Measurements from ENCODE around the gene JAKMIP1.

JAKMIP1 gene

DNA sequence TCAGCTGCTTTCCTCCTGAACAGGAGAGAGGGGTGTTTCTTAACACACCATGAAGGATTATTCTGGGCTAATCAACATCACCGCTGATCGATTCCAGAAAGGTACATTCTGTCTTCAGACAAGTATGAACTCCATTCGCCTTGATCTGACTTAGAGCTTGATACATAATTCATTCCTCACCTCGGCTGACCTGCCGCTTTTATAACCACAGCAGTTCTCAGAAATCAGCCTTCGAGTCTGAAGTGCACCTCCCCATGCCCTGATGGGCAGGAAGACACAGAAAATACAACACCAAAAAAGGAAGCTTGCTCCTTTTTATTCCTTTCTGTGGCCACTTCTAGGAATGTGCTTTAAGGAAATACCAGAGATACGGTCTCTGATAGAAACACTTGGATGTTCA lies 85.7 kb downstream of the JAKMIP1 start:
- no peak for DNase-seq

DNA sequence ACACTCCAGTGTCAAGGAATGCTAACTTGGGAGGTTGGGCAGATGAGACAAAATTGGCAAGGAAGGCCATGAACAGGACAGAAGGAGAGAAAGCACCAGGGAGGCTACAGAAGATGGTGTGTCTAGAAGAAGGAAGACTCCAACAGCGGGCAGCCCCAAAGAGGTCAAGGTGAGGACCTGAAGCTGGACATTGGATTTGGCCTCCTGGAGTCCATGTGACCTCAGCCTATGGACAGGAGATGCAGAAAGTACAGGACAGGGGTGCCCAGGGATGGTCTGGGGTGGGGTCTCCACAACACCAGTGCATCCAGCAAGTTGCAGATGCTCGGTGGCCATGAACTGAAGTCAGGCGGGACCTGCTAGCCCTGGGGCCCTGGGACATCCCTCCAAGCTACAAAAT lies 86.2 kb downstream of the JAKMIP1 start:
- no peak for DNase-seq

DNA sequence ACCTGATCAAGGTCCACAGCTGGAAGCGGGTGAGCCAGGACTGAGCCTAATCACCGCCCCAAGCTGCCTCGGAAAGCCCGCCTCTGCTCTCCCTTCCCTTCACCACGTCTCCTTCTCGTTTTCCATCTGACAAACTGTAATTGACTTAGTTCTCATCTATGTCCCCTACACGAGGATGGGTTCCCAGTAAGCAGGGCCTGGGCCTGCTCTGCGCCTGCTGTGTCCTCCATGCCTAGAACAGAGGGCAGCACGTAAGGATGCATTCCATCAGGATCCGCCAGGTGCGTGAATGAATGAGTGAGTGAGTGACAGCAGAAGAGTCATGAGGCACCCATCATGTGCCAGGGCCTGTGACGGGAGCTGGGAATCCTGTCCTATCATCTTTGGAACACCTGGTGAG lies 86.7 kb downstream of the JAKMIP1 start:
- DNase-seq: no peak

DNA sequence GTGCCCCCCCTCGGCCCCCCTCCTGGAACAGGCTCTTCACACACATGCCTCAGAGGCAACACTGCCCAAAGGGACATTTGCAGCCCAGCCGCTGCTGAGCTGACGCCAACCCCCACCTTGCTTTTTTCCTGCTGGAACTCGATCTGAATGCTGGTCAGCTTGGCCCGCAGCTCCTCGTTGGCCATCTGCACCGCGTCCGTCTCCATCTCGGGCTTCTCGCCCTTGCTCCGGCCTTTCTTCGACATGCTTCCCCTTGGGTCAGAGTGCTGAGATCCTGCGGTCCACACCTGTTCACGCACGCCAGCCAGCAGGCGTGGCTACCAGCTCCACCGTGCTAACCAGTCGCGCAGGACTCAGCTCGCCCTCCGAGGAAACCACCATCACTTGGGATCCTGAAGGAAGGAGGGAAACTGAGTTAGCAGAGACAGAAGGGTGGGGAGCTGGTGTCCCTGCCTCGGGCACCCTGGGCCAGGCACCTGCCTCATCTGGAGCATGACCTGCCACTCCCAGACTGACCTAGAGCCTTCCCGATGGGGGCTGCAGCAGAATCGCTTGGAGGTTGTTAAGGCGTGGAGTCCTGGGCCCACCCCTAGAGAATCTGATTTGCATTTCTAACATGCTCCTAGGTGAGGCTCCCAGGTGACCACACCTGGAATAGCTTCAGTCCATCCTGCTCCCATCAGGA lies 87.6 kb downstream of the JAKMIP1 start:
- DNase-seq: no peak

DNA sequence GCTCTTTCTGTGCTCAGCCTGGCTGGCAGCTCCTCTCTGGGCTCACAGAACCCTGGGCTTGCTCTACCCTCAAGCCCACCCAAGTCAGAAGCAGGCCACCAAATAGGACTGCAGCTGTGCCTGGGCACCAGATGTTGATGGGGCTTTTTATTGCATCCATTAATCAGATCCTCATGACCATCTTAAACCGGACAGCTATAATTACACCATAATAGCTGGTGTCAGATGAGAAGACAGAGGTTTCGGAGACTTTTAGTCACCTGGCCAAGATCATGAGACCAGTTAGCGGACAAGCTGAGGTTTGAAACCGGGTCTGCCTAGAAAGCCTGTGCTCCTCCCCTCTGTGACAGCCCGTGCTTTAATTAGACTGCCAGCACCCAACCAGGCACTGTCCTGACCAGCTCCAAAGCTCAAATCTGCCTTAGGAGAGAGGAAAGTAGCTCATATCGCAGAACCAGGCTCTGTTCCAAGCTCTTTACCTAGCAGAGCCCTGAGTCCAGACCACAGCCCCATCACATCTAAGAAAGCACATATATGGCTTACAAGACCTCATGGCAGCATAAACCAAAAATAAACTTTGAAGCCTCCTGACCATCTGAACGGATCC lies 88.9 kb downstream of the JAKMIP1 start:
- no peak for DNase-seq

DNA sequence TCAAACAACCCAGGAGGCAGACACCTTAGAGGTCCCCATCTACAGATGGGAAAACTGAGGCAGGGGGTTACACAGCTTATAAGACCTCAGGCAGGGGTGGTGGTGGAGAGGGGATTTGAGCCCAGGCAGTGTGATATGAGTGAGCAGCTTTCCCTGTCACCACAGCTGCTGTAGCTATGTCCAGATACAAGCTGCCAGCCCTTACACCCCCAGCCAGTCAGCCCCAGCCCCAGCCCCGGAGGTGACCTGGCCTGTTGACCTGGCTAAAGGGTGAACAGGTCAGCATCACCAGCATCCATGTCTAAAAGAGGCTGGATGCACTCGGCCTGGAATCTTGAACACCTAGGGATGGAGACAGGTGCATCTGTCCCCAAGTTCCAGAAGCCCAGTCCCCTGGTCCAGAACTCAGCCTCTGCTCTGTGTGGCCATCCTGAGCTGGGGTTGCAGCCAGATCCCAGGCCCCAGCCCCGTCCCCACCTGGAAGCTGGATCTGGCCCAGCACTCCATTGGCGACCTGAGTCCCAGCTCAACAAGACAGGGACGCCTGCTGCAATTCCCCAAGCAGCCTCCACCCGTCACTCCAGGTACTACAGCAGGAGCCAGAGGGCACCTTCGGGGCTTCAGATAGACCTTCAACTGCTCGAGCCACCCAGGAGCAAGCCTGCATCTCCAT lies 89.5 kb downstream of the JAKMIP1 start:
- no peak for DNase-seq

DNA sequence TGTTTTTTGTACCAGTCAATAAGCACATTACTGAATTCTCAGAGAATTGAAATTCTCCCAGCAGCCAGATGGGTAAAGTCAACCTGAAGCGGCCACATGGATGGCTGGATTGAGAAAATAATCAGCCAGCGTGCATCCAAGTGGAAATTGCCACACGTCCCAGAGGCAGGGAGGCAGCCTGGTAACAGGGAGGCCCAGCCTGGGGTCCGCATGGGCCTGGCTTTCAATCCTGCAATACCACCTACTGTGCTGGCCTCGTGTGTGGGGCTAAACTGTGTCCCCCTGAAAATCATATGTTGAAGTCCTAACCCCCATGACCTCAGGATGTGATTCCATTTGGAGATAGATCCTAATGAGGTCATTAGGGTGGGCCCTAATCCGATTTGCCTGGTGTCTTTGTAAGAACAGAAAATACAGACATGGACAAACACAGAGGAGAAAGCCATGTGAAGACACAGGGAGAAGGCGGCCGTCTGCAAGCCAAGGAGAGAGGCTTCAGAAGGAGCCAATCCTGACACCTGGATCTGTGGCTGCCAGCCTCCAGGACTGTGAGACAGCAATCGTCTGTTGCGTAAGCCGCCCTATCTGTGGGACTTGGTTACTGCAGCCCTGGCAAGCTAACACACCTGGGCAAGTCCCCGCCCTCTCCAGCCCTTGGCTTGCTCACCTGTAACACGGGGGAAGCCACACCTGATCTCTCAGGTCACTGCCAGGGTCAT lies 90.3 kb downstream of the JAKMIP1 start:
- DNase-seq: no peak

DNA sequence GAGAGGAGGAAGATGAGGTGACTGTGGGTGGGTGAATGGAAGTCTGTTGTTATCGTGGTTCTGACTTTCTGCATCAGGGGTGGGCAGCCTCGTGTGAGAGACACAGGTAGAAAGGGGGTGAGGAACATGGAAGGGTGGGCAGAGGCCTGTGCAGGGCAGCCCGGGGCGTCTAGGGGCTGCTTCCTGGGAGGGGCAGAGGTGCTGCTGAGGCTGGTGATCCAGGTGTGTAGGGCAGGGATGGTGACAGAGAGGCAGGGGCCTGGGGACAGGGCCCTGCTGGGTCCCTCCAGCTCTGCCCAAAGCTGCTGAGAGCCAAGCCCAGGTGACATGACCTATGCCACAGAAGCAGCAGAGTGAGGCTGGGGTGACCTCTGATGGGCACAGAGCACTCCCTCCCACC lies 92.5 kb downstream of the JAKMIP1 start:
- no peak for DNase-seq

DNA sequence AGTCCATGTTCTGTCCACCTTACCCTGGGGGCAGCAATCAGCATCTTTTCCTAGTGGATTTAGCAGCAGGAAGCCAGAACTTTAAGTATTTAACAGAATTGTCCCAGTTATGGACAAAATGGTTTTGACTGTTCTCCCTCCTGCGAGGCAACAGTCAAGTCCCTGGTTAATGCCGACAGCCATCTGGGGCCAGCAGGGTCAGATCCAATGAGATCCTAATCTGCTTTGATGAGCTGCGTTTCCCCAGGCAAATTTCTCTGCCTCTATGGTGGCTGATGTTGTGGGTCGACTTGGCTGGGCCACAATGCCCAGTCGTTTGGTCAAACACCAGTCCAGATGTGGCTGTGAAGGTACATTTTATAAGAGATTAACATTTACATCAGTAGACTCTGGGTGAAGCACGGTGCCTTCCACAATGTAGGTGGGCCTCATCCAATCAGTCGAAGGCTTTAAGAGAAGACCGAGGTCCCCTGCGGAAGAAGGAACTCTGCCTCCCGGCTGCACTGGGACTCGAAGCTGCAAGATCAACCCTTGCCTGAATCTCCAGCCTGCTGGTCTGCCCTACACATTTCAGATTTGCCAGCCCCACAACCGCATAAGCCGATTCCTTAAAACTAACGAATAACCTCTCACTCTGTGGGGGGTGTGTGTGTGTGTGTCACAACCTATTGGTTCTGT lies 93.1 kb downstream of the JAKMIP1 start:
- no peak for DNase-seq

DNA sequence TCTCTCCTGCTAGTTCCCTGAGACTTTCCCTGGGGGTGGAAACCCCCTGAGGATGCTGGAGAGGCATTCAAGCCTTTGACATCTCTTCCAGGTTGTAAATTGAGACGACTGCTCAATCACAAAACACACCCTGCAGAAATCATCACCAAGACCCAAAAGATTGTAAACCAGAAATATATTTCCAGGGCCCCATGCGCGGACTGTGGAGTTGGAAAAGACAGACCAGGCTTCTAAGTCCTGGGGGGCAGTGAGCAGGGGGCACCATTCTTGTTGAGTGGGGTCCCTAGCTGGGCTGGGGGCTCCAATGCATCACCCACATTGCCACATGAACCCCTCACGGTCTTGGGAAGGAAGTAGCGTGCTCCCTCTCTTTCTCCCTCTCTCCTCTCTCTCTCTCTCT lies 94.2 kb downstream of the JAKMIP1 start:
- DNase-seq: no peak

DNA sequence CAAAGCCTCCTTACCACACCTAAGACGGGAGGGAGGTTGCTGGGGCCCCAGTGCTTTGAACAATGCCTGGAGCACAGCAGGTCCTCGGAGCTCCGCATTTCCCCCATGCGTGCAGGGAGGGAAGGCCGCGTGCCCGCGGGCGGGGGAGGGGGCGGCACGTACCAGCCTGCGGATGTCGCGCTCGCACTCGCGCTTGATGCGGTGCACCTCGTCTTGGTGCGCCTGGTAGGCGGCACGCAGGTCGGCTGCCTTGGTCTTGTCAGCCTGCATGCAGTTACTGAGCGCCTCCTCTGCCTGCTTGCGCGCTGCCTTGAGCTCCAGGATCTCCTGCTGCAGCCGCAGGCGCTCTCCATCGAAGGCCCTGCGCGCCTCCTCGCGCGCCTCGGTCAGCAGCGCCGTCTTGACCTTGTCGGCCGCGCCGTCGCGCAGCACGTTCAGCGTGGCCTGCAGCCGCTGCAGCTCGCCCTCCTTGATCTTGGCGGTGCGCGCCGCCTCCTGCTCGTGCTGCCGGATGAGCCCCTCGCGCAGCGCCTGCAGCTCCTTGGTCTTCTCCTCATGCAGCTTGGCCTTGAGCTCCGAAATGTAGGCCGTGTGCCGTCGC lies 94.9 kb downstream of the JAKMIP1 start:
- DNase-seq: no peak

DNA sequence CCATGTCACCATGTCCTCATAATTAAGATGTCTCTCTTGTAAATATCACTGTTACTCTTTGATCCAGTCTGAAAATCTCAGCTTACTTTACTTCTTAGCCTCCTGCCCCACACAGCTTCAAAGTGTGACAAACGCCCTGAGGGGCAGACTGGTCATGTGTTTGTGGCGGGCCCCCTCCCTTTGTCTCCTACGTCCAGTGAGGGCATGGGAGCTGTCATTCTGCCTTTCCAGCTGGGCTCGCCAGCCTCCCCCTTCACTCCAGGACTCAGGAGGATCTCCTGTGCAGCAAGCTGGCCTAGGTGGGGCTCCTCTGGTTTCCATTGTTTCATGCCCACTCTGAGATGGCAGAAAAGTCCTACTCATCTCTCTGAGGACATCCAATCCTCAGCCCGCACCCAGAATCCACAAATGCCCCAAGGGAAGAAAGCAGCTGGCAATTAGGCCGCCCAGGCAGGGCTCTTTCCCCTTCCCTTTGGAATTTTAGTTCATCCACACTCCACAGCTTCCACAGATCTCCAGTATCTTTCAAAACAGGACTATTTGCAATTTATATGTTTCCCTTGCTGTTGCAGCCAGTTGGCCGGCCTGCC lies 95.7 kb downstream of the JAKMIP1 start:
- DNase-seq: no peak

DNA sequence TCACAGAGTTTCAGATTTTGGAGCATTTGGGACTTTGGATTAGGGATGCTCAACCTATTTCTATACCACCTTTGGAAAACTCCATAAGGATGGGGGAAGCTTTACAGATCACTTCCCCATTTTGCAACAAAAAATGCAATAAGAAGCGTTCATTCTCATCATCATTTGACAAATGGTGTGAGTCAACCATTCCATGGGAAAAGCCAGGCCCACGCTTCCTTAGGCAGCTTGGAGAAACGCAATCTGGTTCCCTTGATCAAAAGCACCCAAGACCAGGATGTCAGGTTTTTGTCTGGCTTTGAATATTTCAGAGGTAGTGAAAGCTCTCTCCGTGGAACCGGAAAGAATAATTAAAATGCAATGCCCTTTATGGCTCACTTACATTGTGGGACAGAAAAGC lies 102.8 kb downstream of the JAKMIP1 start:
- no peak for DNase-seq

DNA sequence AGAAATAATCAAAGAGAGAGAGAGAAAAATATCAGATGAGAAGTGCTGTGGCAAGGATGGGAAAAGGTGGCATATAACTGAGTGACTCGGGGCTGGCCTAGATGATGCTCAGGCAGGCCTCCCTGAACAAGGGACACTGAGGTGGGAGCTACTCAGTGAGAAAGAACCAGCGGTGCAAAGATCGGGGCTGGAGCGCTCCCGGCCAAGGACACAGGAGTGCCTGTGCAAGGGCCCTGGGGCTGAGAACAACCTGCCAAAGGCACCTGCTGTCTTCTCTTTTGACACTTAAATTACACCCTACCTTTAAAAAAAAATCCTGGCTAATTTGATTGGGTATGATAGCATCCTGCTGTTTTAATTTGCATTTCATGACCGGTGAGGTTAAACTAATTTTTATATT lies 104.5 kb downstream of the JAKMIP1 start:
- no peak for DNase-seq

DNA sequence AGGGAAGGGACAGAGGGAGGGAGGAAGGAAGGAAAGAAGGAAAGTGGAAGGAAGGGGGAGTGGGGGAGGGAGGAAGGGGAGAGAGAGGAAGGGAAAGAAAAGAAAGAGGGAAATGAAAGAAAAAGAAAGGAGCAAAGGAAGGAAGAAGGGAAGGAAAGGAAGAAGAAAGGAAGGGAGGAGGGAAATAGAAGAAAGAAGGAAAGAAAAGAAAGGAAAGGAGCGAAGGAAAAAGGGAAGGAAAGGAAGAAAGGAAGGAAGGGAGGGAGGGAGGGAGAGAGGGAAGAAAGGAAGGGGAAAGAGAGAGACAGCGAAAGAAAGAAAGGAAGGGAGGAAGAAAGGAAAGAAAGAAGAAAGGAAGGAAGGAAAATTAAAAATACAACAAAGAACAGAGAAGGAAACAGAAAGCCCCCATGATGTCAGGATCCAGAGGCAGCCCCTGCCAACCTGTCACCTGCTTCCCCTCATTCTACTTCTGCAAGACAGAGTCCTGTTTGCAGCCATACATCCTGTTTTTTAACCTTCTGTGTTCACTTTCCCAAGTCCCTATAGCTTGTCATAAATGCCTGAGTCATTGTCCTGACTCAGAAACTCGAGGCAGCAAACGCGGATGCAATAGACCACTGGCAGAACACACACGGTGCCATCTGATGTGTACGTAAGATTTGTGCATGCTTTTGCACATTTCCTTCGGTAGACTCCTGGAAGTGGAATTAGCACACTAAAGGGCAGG lies 105.2 kb downstream of the JAKMIP1 start:
- DNase-seq: no peak

DNA sequence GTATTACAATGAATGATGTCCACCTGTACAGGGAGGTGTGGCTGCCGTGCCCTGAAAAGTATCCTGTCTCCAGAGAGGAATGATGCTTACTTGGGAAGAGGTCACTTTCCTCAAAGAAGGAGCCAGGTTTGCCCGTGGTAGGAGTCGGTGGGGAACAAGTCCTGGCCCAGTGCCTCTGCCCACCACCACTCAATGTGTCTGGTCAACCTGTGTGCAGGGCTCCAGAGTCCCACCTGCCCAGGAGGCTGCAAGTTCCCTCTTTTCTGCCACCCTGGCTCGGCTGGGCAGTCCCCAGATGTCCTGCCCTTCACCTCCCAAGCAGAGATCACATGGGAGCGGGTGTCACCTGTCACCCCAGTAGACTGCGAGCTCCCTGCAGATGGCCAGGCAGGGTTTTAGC lies 106.7 kb downstream of the JAKMIP1 start:
- DNase-seq: no peak

DNA sequence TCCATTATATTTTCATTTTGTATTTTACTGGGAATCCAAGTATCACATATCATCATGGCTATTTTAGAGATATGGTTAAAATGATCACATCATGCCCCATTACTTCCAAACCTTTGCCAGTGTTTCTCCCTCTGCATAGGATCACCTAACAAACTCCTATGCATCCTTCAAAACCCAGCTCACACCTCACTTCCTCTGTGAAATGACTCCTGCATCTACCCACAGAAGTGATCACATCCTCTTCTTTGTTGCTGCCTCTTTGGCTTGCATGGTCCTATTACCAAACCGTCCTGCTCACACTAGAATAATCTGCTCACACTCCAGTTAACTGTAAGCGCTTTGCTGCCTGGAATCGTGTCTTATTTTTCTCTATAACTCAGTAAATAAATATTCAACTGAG lies 107.4 kb downstream of the JAKMIP1 start:
- no peak for DNase-seq

DNA sequence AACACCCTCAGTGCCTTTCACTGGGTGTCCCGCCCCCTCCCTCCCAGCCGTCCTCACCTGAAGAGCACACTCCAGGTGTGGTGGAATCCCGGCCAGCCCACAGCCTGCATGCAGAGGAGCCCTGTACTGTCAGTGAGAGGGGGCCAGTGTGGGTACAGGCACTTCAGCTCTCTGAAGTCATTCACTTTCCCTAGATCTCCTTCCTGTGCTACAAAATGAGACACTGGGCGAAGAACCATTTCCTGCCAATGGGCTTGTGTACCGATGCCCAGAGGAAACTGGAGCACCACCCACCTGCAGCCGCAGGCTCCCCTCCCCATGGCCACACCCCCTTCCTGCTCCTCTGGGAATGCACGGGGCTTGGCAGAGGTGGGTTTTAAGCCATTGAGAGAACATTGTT lies 108.2 kb downstream of the JAKMIP1 start:
- DNase-seq: no peak

DNA sequence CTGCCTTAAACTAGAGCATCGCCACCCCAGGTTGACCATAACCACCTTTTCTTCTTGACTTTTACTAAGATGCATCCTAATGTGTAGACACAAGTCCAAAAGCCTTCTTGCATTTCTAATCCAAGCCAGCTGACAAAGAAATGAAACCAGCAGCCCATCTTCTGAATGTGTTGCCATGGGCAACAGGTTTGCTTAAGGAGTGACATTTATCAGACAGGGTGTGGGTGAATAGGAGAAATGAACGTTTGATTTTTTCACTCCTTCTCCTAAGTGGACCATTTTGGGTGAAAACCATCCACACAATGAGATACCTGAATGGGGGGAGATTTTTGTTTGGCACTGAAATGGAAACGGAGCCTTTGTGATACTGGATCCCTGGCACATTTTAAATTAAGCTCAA lies 109.4 kb downstream of the JAKMIP1 start:
- no peak for DNase-seq

DNA sequence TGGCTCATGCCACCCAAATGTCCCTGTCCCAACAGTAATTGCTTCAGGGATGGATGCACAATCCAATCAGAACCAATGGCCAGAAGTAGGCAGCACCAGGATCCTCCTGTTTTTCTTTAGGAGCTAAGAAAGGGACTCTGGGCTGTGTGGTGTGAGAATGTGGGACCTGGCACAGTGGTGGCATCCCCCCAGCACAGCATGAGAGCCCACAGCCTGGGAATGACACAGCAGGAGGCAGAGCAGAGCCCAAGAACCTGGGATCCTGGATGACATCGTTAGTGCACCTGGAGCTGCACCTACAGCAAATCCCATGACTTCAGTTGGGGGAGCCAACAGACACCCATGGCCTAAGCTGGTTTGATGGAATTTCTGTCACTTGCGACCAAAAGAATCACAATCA lies 111.4 kb downstream of the JAKMIP1 start:
- DNase-seq: no peak

DNA sequence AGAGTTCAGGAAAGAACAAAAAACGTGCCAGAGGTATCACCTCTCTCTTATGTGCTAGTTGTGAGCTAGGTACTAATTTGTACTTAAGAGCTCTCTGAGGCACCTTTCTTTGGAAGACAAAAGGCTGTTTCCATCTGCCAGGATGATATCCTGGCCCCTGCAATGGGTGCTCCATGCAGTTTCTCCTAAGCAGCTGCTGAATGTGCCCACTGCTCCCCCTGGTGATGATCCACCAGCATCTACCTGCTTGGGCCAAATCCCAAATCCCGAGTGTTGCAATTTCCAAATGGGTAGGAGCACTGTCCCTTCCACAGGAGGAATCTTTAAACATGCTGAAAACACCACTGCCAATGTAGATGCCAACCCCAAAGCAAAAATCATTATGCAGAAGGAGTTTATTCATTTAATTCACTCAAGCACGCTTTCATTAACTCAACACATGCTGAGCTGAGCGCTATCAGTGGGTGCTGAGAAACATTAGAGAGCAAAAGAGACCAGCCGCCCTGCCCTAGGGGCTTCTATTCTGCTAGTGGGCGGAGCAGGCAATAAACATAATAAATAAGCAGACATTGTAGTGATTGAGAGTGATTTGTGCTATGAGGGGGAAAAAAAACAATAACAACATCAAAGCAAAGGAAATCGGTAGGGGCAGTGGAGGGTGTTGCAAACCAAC lies 112.5 kb downstream of the JAKMIP1 start:
- DNase-seq: no peak

All from GOT3 (cell line).